ENCODE results near the gene HOXD9.

GRCh38 chr2:176081837-176082524 is 40.5 kb upstream of the HOXD9 start:
- TF ChIP-seq CTCF (IDR thresholded peaks at IDR 0.05) (no peak), POLR2A (IDR thresholded peaks at IDR 0.05) (no peak), POLR2AphosphoS5 (IDR thresholded peaks at IDR 0.05) (no peak), EP300 (IDR thresholded peaks at IDR 0.05) (no peak)
